ENCODE results near the gene KCNMB4.

Gene KCNMB4

GRCh38 chr12:70327541-70327940 lies 38.5 kb upstream of the KCNMB4 start:
- Histone ChIP-seq H3K27ac (no peak overlapping the region), H3K4me2 (ENCODE audit: low read length) (no peak overlapping the region), H3K9ac (no peak overlapping the region), H3K27me3 (ENCODE audit: control insufficient read depth, insufficient read depth, low read length) (no peaks in the 10 kb centered on the region), H3K4me1 (no peaks in the 10 kb centered on the region), H3K9me3 (ENCODE audit: control insufficient read depth, low read length) (no peaks in the 10 kb centered on the region), H3K79me2 (peaks cover 17% of the 10 kb centered on the region), H2AFZ (no peak overlapping the region), H3K4me3 (ENCODE audit: low read depth, low read length) (no peak overlapping the region), H3K36me3 (ENCODE audit: control insufficient read depth, insufficient read depth, low read length) (no peaks in the 10 kb centered on the region)
- no peak for TF ChIP-seq CTCF (IDR thresholded peaks at IDR 0.05)

- H3K27ac ChIP-seq = no peak overlapping the region
- H3K27me3 ChIP-seq (ENCODE audit: control insufficient read depth, insufficient read depth, low read length) = no peaks in the 10 kb centered on the region
- H3K4me1 ChIP-seq = no peaks in the 10 kb centered on the region
- no peak overlapping the region for H3K4me2 ChIP-seq (ENCODE audit: low read length)
- no peak overlapping the region for H2AFZ ChIP-seq
- no peak overlapping the region for H3K9ac ChIP-seq
- no peaks in the 10 kb centered on the region for H3K36me3 ChIP-seq (ENCODE audit: control insufficient read depth, insufficient read depth, low read length)
- H3K79me2 ChIP-seq = peaks cover 7% of the 10 kb centered on the region
- no peak for TF ChIP-seq CTCF (IDR thresholded peaks at IDR 0.05)
- H3K9me3 ChIP-seq (ENCODE audit: control insufficient read depth, low read length) = no peaks in the 10 kb centered on the region
- H3K4me3 ChIP-seq (ENCODE audit: low read depth, low read length) = no peak overlapping the region
Observed at GRCh38 chr12:70329728-70330127, 36.4 kb upstream of the KCNMB4 start.

- H3K4me3 ChIP-seq (ENCODE audit: low read depth, low read length) = no peak overlapping the region
Observed at GRCh38 chr12:70330158-70330557, 35.9 kb upstream of the KCNMB4 start.

GRCh38 chr12:70332236-70332635 lies 33.9 kb upstream of the KCNMB4 start:
- H3K4me3 ChIP-seq (ENCODE audit: low read depth, low read length) = no peak overlapping the region
- no peaks in the 10 kb centered on the region for H3K9me3 ChIP-seq (ENCODE audit: control insufficient read depth, low read length)
- peaks cover 7% of the 10 kb centered on the region for H3K79me2 ChIP-seq
- no peaks in the 10 kb centered on the region for H3K36me3 ChIP-seq (ENCODE audit: control insufficient read depth, insufficient read depth, low read length)
- H3K4me1 ChIP-seq = no peaks in the 10 kb centered on the region
- no peak for TF ChIP-seq CTCF (IDR thresholded peaks at IDR 0.05)
- H3K9ac ChIP-seq = no peak overlapping the region
- H2AFZ ChIP-seq = no peak overlapping the region
- no peaks in the 10 kb centered on the region for H3K27me3 ChIP-seq (ENCODE audit: control insufficient read depth, insufficient read depth, low read length)
- H3K27ac ChIP-seq = no peak overlapping the region
- H3K4me2 ChIP-seq (ENCODE audit: low read length) = no peak overlapping the region

More at GRCh38 chr12:70330158-70330557, 35.9 kb upstream of the KCNMB4 start:
- Histone ChIP-seq H3K79me2 (peaks cover 7% of the 10 kb centered on the region), H3K4me1 (no peaks in the 10 kb centered on the region), H2AFZ (no peak overlapping the region), H3K9ac (no peak overlapping the region), H3K4me2 (ENCODE audit: low read length) (no peak overlapping the region), H3K27me3 (ENCODE audit: control insufficient read depth, insufficient read depth, low read length) (no peaks in the 10 kb centered on the region), H3K27ac (no peak overlapping the region), H3K9me3 (ENCODE audit: control insufficient read depth, low read length) (no peaks in the 10 kb centered on the region), H3K36me3 (ENCODE audit: control insufficient read depth, insufficient read depth, low read length) (no peaks in the 10 kb centered on the region)
- no peak for TF ChIP-seq CTCF (IDR thresholded peaks at IDR 0.05)

GRCh38 chr12:70334742-70335141 lies 31.3 kb upstream of the KCNMB4 start:
- Histone ChIP-seq H3K4me1 (no peaks in the 10 kb centered on the region), H3K27me3 (ENCODE audit: control insufficient read depth, insufficient read depth, low read length) (no peaks in the 10 kb centered on the region), H2AFZ (no peak overlapping the region), H3K9ac (no peak overlapping the region), H3K4me3 (ENCODE audit: low read depth, low read length) (no peak overlapping the region), H3K9me3 (ENCODE audit: control insufficient read depth, low read length) (no peaks in the 10 kb centered on the region), H3K36me3 (ENCODE audit: control insufficient read depth, insufficient read depth, low read length) (no peaks in the 10 kb centered on the region), H3K79me2 (no peaks in the 10 kb centered on the region), H3K27ac (no peak overlapping the region), H3K4me2 (ENCODE audit: low read length) (no peak overlapping the region)
- no peak for TF ChIP-seq CTCF (IDR thresholded peaks at IDR 0.05)

Data from parathyroid adenoma (tissue), 2 donors.